HEK293T (cell line): ENCODE measurements around the gene PIK3IP1.

Experiments used
- ARNT ChIP-seq: fragments of 450-650 bp; IDR thresholded peaks from 2 replicates; pipeline ENCODE4 v1.6.1; 2017; ENCODE audit warnings: mild to moderate bottlenecking
- BHLHE40 ChIP-seq: fragments of 450-650 bp; IDR thresholded peaks from 2 replicates; pipeline ENCODE4 v1.6.1; 2016; ENCODE audit warnings: mild to moderate bottlenecking, moderate library complexity, borderline replicate concordance
- CTBP1 ChIP-seq: fragments of 450-650 bp; IDR thresholded peaks from 2 replicates; pipeline ENCODE4 v1.6.1; 2016; ENCODE audit warnings: borderline replicate concordance
- ELF4 ChIP-seq: fragments of 450-650 bp; IDR thresholded peaks from 2 replicates; pipeline ENCODE4 v1.6.1; 2017; ENCODE audit warnings: antibody characterized with exemption
- FOXK2 ChIP-seq: fragments of 450-650 bp; IDR thresholded peaks from 2 replicates; pipeline ENCODE4 v1.6.1; 2016; ENCODE audit warnings: mild to moderate bottlenecking
- FOXM1 ChIP-seq: fragments of 450-650 bp; IDR thresholded peaks from 2 replicates; pipeline ENCODE4 v1.6.1; 2017; ENCODE audit warnings: mild to moderate bottlenecking, borderline replicate concordance
- SP1 ChIP-seq: fragments of 450-650 bp; IDR thresholded peaks from 2 replicates; pipeline ENCODE4 v1.6.1; 2017
- SUZ12 ChIP-seq: fragments of 450-650 bp; IDR thresholded peaks from 2 replicates; pipeline ENCODE4 v1.6.1; 2016; ENCODE audit warnings: mild to moderate bottlenecking
- TARDBP ChIP-seq: fragments of 450-650 bp; IDR thresholded peaks from 2 replicates; pipeline ENCODE4 v1.6.1; 2016
- TF ChIP-seq, protein P1 (sequence below): fragments of 450-650 bp; IDR thresholded peaks from 2 replicates; pipeline ENCODE4 v1.6.1; 2016

GRCh38 chr22:31323578-31324550 is 31.6 kb upstream of the PIK3IP1 start:
- TF ChIP-seq TARDBP (no peak), BHLHE40 (no peak), SUZ12 (no peak), CTBP1 (no peak), SP1 (no peak), FOXK2 (no peak), FOXM1 (no peak), ARNT (no peak), ELF4 (no peak)
- TF ChIP-seq, protein P1, sequence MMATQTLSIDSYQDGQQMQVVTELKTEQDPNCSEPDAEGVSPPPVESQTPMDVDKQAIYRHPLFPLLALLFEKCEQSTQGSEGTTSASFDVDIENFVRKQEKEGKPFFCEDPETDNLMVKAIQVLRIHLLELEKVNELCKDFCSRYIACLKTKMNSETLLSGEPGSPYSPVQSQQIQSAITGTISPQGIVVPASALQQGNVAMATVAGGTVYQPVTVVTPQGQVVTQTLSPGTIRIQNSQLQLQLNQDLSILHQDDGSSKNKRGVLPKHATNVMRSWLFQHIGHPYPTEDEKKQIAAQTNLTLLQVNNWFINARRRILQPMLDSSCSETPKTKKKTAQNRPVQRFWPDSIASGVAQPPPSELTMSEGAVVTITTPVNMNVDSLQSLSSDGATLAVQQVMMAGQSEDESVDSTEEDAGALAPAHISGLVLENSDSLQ, result no peak
